Mammary epithelial cell (primary cell): ENCODE data around the gene CTU1.

ENCODE experiments used
- CTCF ChIP-seq, 2 donors: IDR thresholded peaks in 1 of 2; conservative IDR thresholded peaks in 1 of 2; 2 replicates each; pipeline ENCODE4 v1.5.1; 2011 to 2012; ENCODE audit warnings: inconsistent platforms in 2 of 2, low read length in 2 of 2, mild to moderate bottlenecking in 2 of 2, control low read depth in 1 of 2, low read depth in 1 of 2; ENCODE audit not compliant: insufficient read depth in 1 of 2; ENCODE audit errors: extremely low read depth in 1 of 2
- EZH2 ChIP-seq: IDR thresholded peaks from 2 replicates; pipeline ENCODE4 v1.6.1; 2012; ENCODE audit warnings: low read length, inconsistent platforms, borderline replicate concordance

- peak; percentile 67 to 75 for TF ChIP-seq CTCF (conservative IDR thresholded peaks at IDR 0.05 in 1 of 2, IDR thresholded peaks at IDR 0.05 in 1 of 2; ENCODE audit: extremely low read depth in 1 of 2, insufficient read depth in 1 of 2, low read depth in 1 of 2, low read length in 2 of 2)
- no peak for TF ChIP-seq EZH2
Measured at GRCh38 chr19:51097166-51097738, 11.0 kb downstream of the CTU1 start.
